ENCODE data around the gene JAZF1. TPM values are rescaled to one million over a fixed set of nuclear protein-coding genes. Genes with fewer than 3 reads are reported as not detected.

JAZF1 gene
- total RNA-seq, 1 donor from 2014 or later: 7.2 TPM

DNA sequence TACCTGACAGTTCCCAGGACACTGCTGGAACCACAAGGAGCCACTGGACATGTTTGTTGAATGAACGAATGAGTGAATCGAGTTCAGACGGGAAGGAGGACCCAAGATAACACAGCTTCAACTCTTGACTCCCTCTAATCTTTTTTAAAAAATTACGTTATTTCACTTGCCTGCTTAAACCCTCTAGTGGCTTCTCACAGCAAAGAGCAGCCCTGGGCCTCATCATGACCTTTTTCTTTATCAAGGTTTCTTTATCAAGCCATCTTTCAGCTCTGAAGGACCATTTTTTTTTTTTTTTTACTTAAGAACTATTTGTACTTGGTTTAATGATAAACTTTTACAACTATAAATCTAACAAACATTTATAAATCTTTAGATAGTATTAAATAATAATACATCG is 330.1 kb downstream of the JAZF1 start:
- H3K36me3 Mint-ChIP-seq: peaks cover 6% of the 10 kb centered on the region
- H3K9me3 Mint-ChIP-seq: peaks cover 11% of the 10 kb centered on the region
- DNase-seq (ENCODE audit: low spot score in 2 of 2, unreplicated experiment in 2 of 2): no peak
- TF ChIP-seq, protein P1, sequence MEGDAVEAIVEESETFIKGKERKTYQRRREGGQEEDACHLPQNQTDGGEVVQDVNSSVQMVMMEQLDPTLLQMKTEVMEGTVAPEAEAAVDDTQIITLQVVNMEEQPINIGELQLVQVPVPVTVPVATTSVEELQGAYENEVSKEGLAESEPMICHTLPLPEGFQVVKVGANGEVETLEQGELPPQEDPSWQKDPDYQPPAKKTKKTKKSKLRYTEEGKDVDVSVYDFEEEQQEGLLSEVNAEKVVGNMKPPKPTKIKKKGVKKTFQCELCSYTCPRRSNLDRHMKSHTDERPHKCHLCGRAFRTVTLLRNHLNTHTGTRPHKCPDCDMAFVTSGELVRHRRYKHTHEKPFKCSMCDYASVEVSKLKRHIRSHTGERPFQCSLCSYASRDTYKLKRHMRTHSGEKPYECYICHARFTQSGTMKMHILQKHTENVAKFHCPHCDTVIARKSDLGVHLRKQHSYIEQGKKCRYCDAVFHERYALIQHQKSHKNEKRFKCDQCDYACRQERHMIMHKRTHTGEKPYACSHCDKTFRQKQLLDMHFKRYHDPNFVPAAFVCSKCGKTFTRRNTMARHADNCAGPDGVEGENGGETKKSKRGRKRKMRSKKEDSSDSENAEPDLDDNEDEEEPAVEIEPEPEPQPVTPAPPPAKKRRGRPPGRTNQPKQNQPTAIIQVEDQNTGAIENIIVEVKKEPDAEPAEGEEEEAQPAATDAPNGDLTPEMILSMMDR (IDR thresholded peaks at IDR 0.05; ENCODE audit: unreplicated experiment): no peak
- H3K4me1 Mint-ChIP-seq: no peaks in the 10 kb centered on the region
- no peaks in the 10 kb centered on the region for H3K27me3 Mint-ChIP-seq (ENCODE audit: low read depth)
- H3K4me3 Mint-ChIP-seq: no peak overlapping the region
- H3K27ac Mint-ChIP-seq: no peak overlapping the region

DNA sequence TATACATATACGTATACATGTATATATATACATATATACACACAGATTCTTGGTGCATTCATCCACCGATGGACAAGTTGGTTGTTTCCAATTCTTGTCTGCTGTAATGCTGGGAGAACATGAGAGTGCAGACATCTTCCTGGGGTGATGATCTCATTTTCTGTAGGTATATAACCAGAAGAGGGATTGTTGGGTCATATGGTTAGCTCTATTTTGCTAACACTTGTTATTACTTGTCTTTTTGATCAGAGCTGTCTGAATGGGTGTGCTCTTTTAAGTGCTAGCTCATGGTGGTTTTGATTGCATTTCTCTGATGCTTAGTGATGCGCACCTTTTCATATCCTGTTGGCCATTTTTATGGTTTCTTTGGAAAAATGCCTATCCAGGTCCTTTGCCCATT is 334.2 kb downstream of the JAZF1 start:
- Mint-ChIP-seq H3K36me3 (no peaks in the 10 kb centered on the region), H3K9me3 (no peaks in the 10 kb centered on the region), H3K4me1 (peaks cover 23% of the 10 kb centered on the region), H3K27ac (no peak overlapping the region), H3K27me3 (ENCODE audit: low read depth) (no peaks in the 10 kb centered on the region), H3K4me3 (no peak overlapping the region)
- no peak for DNase-seq (ENCODE audit: low spot score in 2 of 2, unreplicated experiment in 2 of 2)
- TF ChIP-seq, protein P1 (IDR thresholded peaks at IDR 0.05; ENCODE audit: unreplicated experiment): no peak

DNA sequence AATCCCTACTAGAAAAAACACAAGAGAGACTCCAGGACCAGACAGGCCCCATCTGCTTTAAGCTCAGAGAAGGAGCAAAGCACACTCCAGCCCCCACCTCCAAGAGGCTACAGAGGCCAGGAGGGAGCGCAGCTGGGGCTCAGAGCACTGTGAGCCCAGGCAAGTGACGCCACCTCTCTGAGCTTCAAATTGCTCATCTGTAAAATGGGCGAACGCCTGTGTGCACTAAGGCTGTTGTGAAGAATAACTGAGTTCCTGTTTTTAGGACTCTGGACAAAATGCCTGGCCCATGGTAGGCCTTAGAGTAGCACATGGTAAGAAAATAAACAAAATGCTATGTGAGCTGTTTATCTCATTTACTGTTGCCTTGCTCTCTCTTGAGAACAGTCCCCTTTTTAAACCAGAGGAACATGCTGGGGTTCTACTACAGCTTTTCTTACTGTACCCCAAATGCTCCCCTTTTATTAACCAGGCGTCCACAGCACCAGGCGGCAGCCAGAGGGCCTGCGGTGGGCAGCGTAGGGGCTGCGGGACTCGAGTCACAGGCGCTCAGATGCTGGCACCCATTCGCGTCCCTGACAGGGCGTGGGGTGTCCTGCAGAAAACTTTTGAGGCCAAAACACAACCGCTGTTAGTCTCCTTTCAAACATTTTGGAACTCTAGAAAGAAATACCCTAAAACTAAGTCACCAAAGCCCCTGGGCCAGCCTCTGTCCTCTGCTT is 336.9 kb downstream of the JAZF1 start:
- Mint-ChIP-seq H3K36me3 (no peaks in the 10 kb centered on the region), H3K27me3 (ENCODE audit: low read depth) (peaks cover 16% of the 10 kb centered on the region), H3K9me3 (no peaks in the 10 kb centered on the region), H3K4me1 (peaks cover 23% of the 10 kb centered on the region), H3K4me3 (no peak overlapping the region), H3K27ac (no peak overlapping the region)
- no peak for DNase-seq (ENCODE audit: low spot score in 2 of 2, unreplicated experiment in 2 of 2)
- TF ChIP-seq, protein P1 (IDR thresholded peaks at IDR 0.05; ENCODE audit: unreplicated experiment): no peak

DNA sequence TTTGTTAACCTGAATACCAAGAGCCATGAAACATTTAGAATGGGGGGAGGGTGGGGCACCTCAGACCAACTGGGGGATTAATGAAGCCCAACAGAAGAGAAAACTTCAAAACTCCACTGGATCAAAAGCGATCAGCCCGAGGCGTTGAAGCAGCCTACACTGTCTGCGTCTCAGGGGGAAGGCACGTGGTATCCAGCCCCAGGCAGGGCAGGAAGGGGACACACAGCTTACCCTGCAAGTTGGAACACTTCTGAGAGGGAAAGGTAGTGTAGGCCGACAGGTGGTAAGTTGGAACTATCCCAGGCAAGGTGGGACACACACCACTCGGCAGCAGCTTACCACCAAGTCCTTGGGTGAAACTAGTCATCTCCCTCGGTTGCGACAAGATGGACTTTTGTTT is 337.7 kb downstream of the JAZF1 start:
- Mint-ChIP-seq H3K27ac (peak overlapping the region; percentile 71), H3K4me3 (no peak overlapping the region), H3K36me3 (no peaks in the 10 kb centered on the region), H3K27me3 (ENCODE audit: low read depth) (peaks cover 24% of the 10 kb centered on the region), H3K9me3 (no peaks in the 10 kb centered on the region), H3K4me1 (peaks cover 23% of the 10 kb centered on the region)
- TF ChIP-seq, protein P1 (IDR thresholded peaks at IDR 0.05; ENCODE audit: unreplicated experiment): no peak
- DNase-seq (ENCODE audit: low spot score in 2 of 2, unreplicated experiment in 2 of 2): no peak

DNA sequence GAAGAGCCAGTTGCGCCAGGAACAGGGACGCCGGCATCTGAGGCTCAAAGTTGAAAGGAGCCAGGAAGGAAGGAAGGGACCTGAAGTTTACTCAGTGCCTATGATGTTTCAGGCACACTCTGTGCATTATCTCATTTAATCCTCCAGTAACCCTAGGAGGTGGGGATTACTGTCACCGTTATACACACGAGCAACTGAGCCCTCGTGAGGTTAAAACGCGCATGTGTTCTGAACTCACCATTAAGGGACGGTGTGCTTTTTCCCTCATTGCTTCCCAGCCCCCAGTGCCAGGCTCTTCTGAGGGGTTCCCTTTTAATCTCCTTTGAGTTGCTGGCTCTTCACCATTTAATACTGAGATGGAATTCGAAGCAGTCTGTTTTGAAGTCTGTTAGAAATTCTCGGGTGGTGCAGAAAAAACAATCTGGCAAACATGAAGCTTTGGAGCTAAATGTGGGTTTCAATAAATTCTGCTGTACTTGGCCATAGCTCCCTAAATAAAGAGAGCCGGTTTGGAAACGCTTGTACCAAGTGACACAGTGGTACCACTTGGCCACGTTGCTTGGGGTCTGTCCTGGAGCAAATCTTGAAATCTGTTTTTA is 338.4 kb downstream of the JAZF1 start:
- H3K27me3 Mint-ChIP-seq (ENCODE audit: low read depth): peaks cover 24% of the 10 kb centered on the region

More for the DNA sequence above, 338.4 kb downstream of the JAZF1 start:
- no peaks in the 10 kb centered on the region for H3K36me3 Mint-ChIP-seq
- H3K4me3 Mint-ChIP-seq: no peak overlapping the region
- H3K9me3 Mint-ChIP-seq: no peaks in the 10 kb centered on the region
- no peak for DNase-seq (ENCODE audit: low spot score in 2 of 2, unreplicated experiment in 2 of 2)
- TF ChIP-seq, protein P1 (IDR thresholded peaks at IDR 0.05; ENCODE audit: unreplicated experiment): no peak
- peaks cover 23% of the 10 kb centered on the region for H3K4me1 Mint-ChIP-seq
- H3K27ac Mint-ChIP-seq: peak overlapping the region; percentile 71

All from mesothelial cell of epicardium (in vitro differentiated cells).